ENCODE results near the gene SLC6A6.
"Not testable (repeated sequence)": the region's sequence is repeated elsewhere in the genome, so short reads cannot be mapped to it uniquely, and the experiment has no call there.

The SLC6A6 gene

DNA sequence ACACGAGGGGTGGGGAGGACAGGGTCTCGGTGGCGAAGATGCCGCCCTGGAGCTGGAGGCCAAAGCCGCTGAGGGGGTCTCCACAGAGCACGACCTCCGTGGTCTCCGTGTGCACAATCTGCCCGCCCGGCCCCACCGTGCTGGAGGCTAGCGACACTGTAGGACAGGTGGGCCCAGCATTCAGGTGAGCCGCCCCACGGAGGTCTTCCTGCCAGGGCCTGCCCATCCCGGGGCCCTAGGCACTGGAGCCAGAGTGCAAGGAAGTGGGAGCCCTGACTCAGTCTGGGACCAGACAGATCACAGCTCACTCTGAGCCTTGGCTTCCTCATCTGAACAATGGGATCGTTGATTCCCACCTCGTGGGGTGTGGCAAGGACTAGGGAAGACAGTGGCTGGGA lies 111.9 kb downstream of the SLC6A6 start:
- H3K79me2 ChIP-seq (ENCODE audit: insufficient read depth, low read length): no peaks in the 10 kb centered on the region
- H4K20me1 ChIP-seq (ENCODE audit: insufficient read depth, low read length): peaks cover 5% of the 10 kb centered on the region; the same call in 1 of the 2 replicates
- H2AFZ ChIP-seq (ENCODE audit: low read depth, low read length): no peak overlapping the region
- no peak overlapping the region for H3K4me2 ChIP-seq (ENCODE audit: insufficient read depth, low read length)
- TF ChIP-seq EZH2 (IDR thresholded peaks at IDR 0.05; ENCODE audit: borderline replicate concordance, low read depth, low read length, severe bottlenecking): no peak
- TF ChIP-seq CTCF (IDR thresholded peaks at IDR 0.05; ENCODE audit: borderline replicate concordance, extremely low read depth, low read length, poor library complexity, severe bottlenecking): no peak
- H3K27me3 ChIP-seq (ENCODE audit: insufficient read depth, low read length, poor library complexity): no peaks in the 10 kb centered on the region
- H3K36me3 ChIP-seq (ENCODE audit: insufficient read depth, low read length): no peaks in the 10 kb centered on the region
- no peak overlapping the region for H3K27ac ChIP-seq (ENCODE audit: low read length)
- ATAC-seq (ENCODE audit: insufficient read depth, low read depth): no peak
- no peak for DNase-seq
- no peaks in the 10 kb centered on the region for H3K9me3 ChIP-seq (ENCODE audit: insufficient read depth, low read length, severe bottlenecking)
- H3K9ac ChIP-seq (ENCODE audit: low read depth, low read length): no peak overlapping the region
- no peaks in the 10 kb centered on the region for H3K4me1 ChIP-seq (ENCODE audit: insufficient read depth, low read length)
- no peak overlapping the region for H3K4me3 ChIP-seq (ENCODE audit: low read depth in 1 of 2, low read length in 2 of 2)

DNA sequence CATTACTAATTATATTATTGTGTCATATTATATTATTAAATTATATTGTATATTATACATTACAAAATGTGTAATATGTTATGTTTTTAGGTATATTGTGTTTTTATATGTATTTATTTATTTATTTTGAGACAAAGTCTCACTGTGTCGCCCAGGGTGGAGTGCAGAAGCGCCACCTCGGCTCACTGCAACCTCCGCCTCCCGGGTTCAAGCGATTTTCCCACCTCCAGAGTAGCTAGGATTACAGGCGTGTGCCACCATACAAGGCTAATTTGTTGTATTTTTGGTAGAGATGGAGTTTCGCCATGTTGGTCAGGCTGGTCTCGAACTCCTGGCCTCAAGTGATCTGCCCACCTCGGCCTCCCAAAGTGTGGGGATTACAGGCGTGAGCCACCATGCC lies 113.1 kb downstream of the SLC6A6 start:
- not testable (repeated sequence) for H3K36me3 ChIP-seq (ENCODE audit: insufficient read depth, low read length); H3K9me3 ChIP-seq (ENCODE audit: insufficient read depth, low read length, severe bottlenecking); H3K4me1 ChIP-seq (ENCODE audit: insufficient read depth, low read length); H3K27ac ChIP-seq (ENCODE audit: low read length); H3K79me2 ChIP-seq (ENCODE audit: insufficient read depth, low read length); H3K4me3 ChIP-seq (ENCODE audit: low read depth in 1 of 2, low read length in 2 of 2); H2AFZ ChIP-seq (ENCODE audit: low read depth, low read length); H3K4me2 ChIP-seq (ENCODE audit: insufficient read depth, low read length); H3K9ac ChIP-seq (ENCODE audit: low read depth, low read length); DNase-seq; ATAC-seq (ENCODE audit: insufficient read depth, low read depth); H3K27me3 ChIP-seq (ENCODE audit: insufficient read depth, low read length, poor library complexity); H4K20me1 ChIP-seq (ENCODE audit: insufficient read depth, low read length)

DNA sequence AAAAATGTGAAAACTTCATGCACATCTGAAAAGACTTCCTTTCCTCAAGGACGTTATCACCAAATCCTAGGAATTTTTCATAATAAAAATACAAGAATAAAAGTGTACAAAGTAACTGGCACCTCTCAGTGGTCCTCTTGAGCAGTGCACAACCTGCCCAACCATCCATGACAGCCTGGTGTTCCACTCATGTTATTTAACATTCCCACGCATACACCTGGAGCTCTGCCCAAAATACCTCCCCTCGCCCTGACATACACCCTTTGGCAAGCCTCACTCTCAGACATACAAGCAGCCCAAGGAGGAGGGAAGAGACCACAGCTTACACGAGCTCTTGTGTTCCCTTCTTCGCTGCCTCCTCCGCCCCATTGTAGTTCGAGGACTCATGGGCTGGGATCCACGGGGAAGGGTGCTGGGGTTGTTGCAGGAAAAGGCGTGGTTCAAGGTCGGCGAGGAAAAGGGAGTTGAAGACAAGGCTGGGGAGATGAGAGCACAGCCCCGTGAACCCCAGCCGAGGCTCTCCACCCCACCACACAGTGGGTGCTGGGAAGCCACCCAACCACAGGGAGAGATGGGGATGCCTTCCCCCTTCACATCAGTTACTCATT lies 114.4 kb downstream of the SLC6A6 start:
- Histone ChIP-seq H3K9me3 (ENCODE audit: insufficient read depth, low read length, severe bottlenecking) (no peaks in the 10 kb centered on the region), H3K79me2 (ENCODE audit: insufficient read depth, low read length) (no peaks in the 10 kb centered on the region), H3K4me1 (ENCODE audit: insufficient read depth, low read length) (no peaks in the 10 kb centered on the region), H3K4me3 (ENCODE audit: low read depth in 1 of 2, low read length in 2 of 2) (no peak overlapping the region), H3K27me3 (ENCODE audit: insufficient read depth, low read length, poor library complexity) (no peaks in the 10 kb centered on the region), H3K4me2 (ENCODE audit: insufficient read depth, low read length) (no peak overlapping the region), H3K36me3 (ENCODE audit: insufficient read depth, low read length) (no peaks in the 10 kb centered on the region), H4K20me1 (ENCODE audit: insufficient read depth, low read length) (no peaks in the 10 kb centered on the region), H3K27ac (ENCODE audit: low read length) (no peak overlapping the region), H2AFZ (ENCODE audit: low read depth, low read length) (no peak overlapping the region), H3K9ac (ENCODE audit: low read depth, low read length) (no peak overlapping the region)
- no peak for ATAC-seq (ENCODE audit: insufficient read depth, low read depth)
- DNase-seq: no peak
- TF ChIP-seq EZH2 (IDR thresholded peaks at IDR 0.05; ENCODE audit: borderline replicate concordance, low read depth, low read length, severe bottlenecking): no peak
- no peak for TF ChIP-seq CTCF (IDR thresholded peaks at IDR 0.05; ENCODE audit: borderline replicate concordance, extremely low read depth, low read length, poor library complexity, severe bottlenecking)

GRCh38 chr3:14517601-14518431 lies 115.4 kb downstream of the SLC6A6 start:
- no peak for ATAC-seq (ENCODE audit: insufficient read depth, low read depth)
- no peak for DNase-seq
- no peaks in the 10 kb centered on the region for H3K36me3 ChIP-seq (ENCODE audit: insufficient read depth, low read length)
- no peaks in the 10 kb centered on the region; the same call in 1 of the 2 replicates for H4K20me1 ChIP-seq (ENCODE audit: insufficient read depth, low read length)
- no peak for TF ChIP-seq EZH2 (IDR thresholded peaks at IDR 0.05; ENCODE audit: borderline replicate concordance, low read depth, low read length, severe bottlenecking)
- no peak for TF ChIP-seq CTCF (IDR thresholded peaks at IDR 0.05; ENCODE audit: borderline replicate concordance, extremely low read depth, low read length, poor library complexity, severe bottlenecking)
- no peaks in the 10 kb centered on the region for H3K4me1 ChIP-seq (ENCODE audit: insufficient read depth, low read length)
- H3K9me3 ChIP-seq (ENCODE audit: insufficient read depth, low read length, severe bottlenecking): no peaks in the 10 kb centered on the region
- H3K9ac ChIP-seq (ENCODE audit: low read depth, low read length): no peak overlapping the region
- no peaks in the 10 kb centered on the region for H3K27me3 ChIP-seq (ENCODE audit: insufficient read depth, low read length, poor library complexity)
- H3K4me2 ChIP-seq (ENCODE audit: insufficient read depth, low read length): no peak overlapping the region
- no peak overlapping the region for H3K27ac ChIP-seq (ENCODE audit: low read length)
- no peak overlapping the region for H3K4me3 ChIP-seq (ENCODE audit: low read depth in 1 of 2, low read length in 2 of 2)
- no peak overlapping the region for H2AFZ ChIP-seq (ENCODE audit: low read depth, low read length)
- H3K79me2 ChIP-seq (ENCODE audit: insufficient read depth, low read length): no peaks in the 10 kb centered on the region
